AG04449 (cell line): Measurements from ENCODE around the gene ZNF813.
"Not testable (repeated sequence)": the region's sequence is repeated elsewhere in the genome, so short reads cannot be mapped to it uniquely, and the experiment has no call there.

Experiments
- CTCF ChIA-PET: fragments of 350-600 bp; formaldehyde crosslinking; extraction: SDS; loops from one replicate; lab custom pipeline; 2021; ENCODE audit warnings: antibody characterized with exemption; lab: Yijun Ruan, JAX
- POLR2A ChIA-PET: fragments of 400-600, 350-600 bp; formaldehyde crosslinking; extraction: SDS; loops from one replicate; lab custom pipeline; 2020; ENCODE audit warnings: antibody characterized with exemption, inconsistent platforms; lab: Yijun Ruan, JAX
- DNase-seq: peaks from one replicate; pipeline ENCODE4 v3.0.0-alpha.2; 2010; ENCODE audit warnings: low read depth, low spot score
- H3K4me3 ChIP-seq: 2 replicates; pipeline ENCODE4 v1.5.1; 2011; ENCODE audit warnings: low read depth, mild to moderate bottlenecking, control low read depth, low read length
- TF ChIP-seq, protein P1 (sequence below): IDR thresholded peaks from one replicate; pipeline ENCODE4 v1.5.1; 2011; ENCODE audit warnings: mild to moderate bottlenecking, moderate library complexity, low read length, control low read depth, inconsistent platforms; ENCODE audit not compliant: insufficient read depth; ENCODE audit errors: missing control alignments

ZNF813 gene

DNA sequence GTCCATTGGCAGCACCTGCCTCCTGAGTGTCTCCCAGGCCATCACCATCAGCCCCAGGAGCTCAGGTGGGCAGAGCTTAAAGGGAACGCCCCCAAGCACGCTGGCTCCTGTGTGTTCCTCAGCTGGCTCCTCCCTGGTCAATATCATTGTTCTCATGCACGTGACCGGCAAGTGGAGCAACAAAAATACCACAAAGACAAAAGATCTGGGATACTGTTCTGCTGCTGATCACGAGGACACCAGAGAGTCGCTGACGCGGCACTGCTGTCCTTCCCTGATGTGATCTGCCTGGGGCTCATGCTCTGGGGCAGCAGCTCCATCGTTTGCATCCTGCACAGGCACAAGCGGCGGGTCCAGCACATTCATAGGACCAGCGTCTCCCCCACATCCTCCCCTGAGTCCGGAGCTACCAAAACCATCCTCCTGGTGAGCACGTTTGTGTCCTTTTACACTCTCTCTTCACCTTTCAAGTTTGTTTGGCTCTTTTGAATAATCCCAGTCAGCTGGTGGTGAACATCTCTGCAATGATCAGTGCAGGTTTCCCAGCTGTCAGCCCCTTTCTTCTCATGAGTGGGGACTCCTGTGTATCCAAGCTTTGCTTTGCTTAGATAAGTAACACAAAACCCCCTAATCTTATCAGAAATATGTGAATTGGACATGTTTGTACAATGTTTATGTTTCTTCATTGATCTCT is 36.3 kb downstream of the ZNF813 start:
- H3K4me3 ChIP-seq, DNase-seq, CTCF ChIA-PET, POLR2A ChIA-PET: not testable (repeated sequence)

GRCh38 chr19:53504365-53504703 is 36.8 kb downstream of the ZNF813 start:
- H3K4me3 ChIP-seq = peak overlapping the region; percentile 3; the same call in 1 of the 2 replicates
- POLR2A ChIA-PET, CTCF ChIA-PET, DNase-seq: not testable (repeated sequence)

DNA sequence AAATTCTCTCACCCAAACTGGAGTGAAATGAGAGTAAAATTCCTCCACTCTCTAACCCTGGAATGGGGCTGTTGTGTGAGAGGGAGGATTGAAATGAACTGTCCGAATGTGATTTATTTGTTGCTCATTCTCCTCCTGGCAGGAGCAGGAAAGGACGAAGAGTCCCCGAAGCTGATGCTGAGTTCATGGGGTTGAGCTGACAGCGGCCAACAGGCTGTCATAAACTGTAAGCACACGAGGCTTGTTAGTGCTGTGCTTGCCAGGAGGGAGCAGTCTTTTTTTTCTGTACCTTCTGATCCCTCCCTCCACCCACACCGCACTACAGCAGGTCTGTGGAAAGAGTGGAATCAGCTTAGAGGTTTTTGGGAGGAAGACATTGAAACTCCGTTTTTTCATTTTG is 37.4 kb downstream of the ZNF813 start:
- TF ChIP-seq, protein P1, sequence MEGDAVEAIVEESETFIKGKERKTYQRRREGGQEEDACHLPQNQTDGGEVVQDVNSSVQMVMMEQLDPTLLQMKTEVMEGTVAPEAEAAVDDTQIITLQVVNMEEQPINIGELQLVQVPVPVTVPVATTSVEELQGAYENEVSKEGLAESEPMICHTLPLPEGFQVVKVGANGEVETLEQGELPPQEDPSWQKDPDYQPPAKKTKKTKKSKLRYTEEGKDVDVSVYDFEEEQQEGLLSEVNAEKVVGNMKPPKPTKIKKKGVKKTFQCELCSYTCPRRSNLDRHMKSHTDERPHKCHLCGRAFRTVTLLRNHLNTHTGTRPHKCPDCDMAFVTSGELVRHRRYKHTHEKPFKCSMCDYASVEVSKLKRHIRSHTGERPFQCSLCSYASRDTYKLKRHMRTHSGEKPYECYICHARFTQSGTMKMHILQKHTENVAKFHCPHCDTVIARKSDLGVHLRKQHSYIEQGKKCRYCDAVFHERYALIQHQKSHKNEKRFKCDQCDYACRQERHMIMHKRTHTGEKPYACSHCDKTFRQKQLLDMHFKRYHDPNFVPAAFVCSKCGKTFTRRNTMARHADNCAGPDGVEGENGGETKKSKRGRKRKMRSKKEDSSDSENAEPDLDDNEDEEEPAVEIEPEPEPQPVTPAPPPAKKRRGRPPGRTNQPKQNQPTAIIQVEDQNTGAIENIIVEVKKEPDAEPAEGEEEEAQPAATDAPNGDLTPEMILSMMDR = no peak
- DNase-seq = no peak
- ChIA-PET POLR2A (no interaction called here), CTCF (no interaction called here)
- no peak overlapping the region for H3K4me3 ChIP-seq

DNA sequence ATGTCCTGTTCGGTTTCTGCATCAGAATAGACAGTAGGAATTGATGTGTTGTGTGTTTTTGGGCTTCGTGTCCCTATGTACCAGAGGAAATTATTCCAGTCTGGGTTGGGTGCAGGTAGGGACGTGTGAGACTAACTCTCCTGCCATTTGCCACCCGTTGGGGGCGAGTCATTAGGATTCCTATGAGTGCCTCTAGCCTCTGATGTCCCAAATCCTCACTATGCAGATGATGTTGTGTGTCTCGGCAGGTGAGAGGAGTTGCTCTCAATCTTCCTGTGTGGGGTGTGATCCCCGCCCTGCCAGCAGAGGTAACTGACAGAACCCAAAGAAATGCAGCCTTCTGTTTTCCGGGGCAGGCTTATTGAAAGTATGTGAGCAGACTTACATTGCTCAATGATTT is 39.2 kb downstream of the ZNF813 start:
- H3K4me3 ChIP-seq = no peak overlapping the region
- POLR2A ChIA-PET = no interaction called here
- no peak for DNase-seq
- TF ChIP-seq, protein P1 = no peak
- CTCF ChIA-PET = no interaction called here

DNA sequence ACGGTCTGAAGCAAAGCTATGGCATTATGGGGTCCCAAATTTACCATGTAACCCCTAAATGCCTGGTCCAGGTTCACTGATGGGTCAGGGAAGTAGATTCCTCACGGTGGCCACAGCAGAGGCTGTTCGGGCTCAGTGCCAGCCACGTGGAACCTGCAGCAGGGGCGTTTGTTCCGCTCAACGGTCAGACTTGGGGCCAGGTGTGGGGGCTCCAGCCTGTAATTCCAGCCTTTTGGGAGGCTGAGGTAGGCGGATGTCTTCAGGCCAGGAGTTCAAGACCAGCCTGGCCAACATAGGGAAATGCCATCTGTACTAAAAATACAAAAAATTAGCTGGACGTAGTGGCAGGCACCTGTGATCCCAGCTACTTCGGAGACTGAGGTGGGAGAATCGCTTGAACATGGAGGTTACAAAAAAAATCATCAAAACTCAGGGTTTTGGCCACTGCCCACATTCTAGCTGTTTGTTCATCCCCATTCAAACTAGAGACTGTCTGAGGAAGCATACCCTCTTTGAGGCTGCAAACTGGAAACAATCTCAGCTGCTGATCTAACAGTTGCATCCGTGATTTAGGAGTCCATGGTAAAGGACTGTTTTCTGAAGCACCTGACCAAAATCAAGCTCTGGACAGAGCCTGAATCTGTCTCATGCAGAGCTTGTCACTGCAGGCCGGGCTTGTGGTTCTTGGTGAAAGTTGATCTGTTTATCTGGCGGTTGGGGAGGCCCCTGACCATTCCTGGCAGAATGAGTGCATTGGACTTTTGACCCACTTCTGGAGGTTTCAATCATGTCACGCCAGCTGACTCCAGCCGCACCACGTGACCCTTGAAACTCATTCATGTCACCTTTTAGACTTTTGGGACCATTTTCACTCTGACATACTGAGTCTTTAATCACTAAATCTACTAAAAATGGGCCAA is 40.2 kb downstream of the ZNF813 start:
- H3K4me3 ChIP-seq = no peak overlapping the region
- DNase-seq = no peak
- CTCF ChIA-PET = interaction anchor here (0.7 kb wide), 1 partner anchor 83 kb away, joined by 3 read pairs; no protein-coding TSS in a partner anchor
- POLR2A ChIA-PET = no interaction called here
- TF ChIP-seq, protein P1 = no peak

- DNase-seq = no peak
- ChIA-PET POLR2A (no interaction called here), CTCF (interaction anchor here (0.6 to 1.4 kb wide), 2 partner anchors 11 to 1145 kb away, joined by 4 to 5 read pairs; no protein-coding TSS in a partner anchor)
- H3K4me3 ChIP-seq = no peak overlapping the region
- TF ChIP-seq, protein P1 = no peak
These were observed 41.9 kb downstream of the ZNF813 start for GRCh38 chr19:53509443-53509842.

DNA sequence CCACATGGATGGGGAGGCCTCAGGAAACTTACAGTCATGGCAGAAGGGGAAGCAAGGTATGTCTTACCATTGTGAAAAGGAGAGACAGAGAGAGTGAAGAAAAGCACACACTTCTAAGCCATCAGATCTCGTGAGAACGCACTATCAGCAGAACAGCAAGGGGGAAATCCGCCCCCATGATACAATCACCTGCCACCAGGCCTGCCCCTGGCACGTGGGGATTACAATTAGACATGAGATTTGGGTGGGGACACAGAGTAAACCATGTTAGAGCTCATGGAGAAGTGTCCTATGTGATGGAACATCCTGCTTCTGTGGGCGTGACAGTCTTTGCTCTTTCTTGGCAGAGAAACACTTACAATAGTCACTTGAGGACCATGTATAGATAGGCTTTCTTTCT is 42.3 kb downstream of the ZNF813 start:
- DNase-seq = no peak
- POLR2A ChIA-PET = no interaction called here
- no peak overlapping the region for H3K4me3 ChIP-seq
- CTCF ChIA-PET = interaction anchor here (0.6 to 1.4 kb wide), 4 partner anchors 11 to 1145 kb away, joined by 3 to 5 read pairs (median 4); no protein-coding TSS in a partner anchor
- TF ChIP-seq, protein P1 = no peak
